A549 treated with ZK216348 at 1 μM for 4 hours (cell line): ENCODE results near the gene MPP1. TPM values are rescaled to one million over a fixed set of nuclear protein-coding genes. Genes with fewer than 3 reads are reported as not detected.

Experiments
- total RNA-seq: library from RNA; stranded (reverse); fragments of 200-300 nt; extraction: Qiagen RNA extraction; gene quantifications from 5 replicates; pipeline ENCODE4 v1.2.3, GENCODE V29; 2022; ENCODE audit warnings: low read depth

MPP1 gene
- 17.2 to 18.6 TPM (median 17.3 TPM) in 5 replicates for total RNA-seq

DNA sequence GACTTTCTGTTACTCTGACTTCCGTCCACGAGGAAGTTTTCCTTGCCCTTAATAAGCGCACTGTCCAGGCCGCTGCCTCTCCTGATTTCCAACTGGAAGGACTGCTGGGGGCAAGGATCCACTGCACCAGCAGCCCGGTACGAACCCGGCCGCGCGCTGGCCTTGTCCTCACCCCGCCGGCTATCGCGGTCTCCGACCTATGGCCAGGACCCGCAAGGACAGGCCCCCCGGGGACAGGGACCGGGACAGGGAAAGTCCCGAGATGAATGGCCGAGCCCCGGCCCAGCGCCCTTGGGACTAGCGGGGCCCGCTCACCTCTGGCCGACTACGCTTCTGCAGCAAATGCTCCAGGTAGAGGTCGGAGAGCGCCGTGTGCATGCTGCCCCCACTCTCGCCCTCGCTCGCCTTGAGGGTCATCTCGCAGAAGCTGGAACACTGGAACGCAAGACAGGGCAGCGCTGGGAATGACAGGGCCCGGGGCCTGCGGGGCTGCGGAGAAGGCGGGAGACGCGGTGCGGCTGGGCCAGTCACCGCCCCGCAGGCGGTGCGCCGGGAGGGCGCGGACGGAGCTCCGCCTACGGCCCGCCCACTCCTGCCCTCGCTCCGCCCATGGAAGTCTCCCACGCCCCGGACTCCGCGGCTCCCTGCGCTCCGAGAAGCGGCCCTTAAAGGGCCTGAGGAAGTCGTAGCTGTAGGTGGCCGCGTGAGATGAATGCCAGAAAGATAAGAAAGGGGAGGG lies at the start of gene MPP1:
Gene MPP1, minus strand, starts transcription at position 529 of the 739 bp plus-strand sequence. Its CDS starts 112 bp downstream, at position 417.

DNA sequence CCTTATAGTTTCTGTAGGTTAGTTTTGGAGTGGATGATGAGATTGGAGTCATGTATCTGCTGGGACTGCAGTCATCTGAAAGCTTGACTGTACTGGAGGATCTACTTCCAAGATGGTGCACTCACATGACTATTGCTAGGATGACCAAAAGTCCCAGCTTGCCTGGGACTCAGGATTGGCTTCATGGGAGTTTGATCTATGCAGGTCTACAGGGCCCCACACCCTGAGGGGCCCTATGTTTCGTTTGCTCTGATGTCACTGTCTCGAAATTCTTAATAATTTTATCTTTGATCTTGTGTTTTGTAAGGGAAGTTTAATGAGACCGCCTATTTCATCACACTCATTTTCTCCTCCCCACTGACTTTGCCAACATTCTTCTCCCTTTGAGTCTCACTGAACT lies 29.3 kb upstream of the MPP1 start, which contains the start of gene SMIM9:
Gene SMIM9, minus strand, starts transcription at position 101 of the 400 bp plus-strand sequence. CDS start 3,806 bp downstream, outside the sequence.

DNA sequence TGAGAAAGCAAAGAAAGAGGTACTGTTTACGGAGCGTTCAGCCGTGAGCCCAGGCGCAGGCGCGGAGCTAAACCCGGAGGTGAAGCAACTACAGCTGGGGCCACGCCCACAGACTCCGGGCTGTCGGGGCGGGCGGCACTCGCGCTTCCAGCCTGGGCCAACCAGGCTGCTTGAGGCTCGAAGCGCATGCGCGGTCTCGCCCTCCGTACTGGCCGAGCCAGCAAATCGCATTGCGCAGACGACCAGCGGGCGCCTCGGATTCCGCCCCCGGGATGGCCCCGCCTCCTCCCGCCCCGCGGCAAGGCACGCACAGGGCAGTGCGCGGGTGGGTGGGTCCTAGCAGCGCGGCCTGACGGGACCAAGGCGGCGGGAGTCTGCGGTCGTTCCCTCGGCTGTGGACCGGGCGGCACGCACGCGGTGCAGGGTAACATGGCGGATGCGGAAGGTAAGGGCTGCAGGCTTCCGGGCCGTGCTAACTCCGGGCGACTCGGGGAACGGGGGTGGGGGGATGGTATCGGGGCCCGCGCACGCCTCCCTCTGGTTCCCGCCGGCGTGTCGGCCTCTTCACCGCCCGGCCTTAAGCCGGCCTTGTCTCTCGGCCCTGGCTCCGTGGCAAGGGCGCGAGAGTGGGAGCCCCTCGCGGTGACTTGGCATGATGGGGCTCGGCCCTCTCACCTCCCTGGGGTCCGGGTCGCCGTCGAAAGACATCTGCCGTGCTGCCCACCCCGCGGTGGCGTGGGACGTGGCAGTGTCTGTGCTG lies 42.6 kb downstream of the MPP1 start, which contains the start of gene DKC1:
Gene DKC1, plus strand, starts transcription at position 328 of the 760 bp plus-strand sequence. Its CDS starts 102 bp downstream, at position 430.

DNA sequence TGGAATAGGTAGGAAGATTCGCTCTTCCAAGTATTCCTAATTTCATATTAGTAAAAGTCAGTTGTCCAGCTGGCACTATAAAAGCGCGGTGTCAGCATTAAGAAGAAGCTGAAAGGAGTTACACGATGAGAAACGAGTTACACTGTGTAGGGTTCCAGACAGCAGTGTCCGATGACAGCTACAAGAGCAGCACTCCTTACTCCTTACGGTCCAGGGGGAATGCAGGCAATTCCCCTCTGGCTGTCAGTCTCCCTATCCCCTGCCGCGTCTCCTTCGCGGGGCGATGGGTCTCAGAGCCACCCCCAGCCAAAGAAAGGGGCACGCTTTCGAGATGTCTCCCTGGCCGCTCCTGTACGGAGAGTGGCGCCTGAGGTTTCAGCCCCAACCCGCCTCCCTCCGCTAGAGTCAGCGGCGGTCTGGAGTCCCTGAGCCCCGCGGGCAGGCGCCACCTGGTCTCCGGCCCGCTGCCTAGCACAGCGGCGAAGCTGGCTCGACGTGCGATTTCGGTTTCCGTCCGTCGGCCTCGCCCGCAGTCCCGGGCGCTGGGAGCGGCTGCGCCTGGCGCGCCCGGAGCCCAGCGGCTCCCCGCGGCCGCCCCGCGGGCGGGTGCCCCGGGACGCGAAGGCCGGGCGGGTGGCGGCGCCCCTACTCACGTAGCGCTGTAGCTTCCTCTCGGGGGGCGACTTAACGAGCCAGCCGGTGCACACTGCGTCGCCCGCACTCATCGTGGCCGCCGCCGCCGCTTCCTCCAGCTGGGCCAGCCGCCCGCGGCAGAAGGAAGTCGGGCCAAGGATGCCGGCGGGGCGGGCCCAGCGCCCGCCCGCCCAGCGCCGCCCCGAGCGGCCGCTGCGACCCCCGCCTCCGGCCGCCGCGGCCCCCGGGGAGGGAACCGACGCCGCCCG lies 54.7 kb downstream of the MPP1 start, which contains the start of gene GAB3:
Gene GAB3, minus strand, starts transcription at position 777 of the 902 bp plus-strand sequence. Its CDS starts 52 bp downstream, at position 725.

Other genes with a start within 250 kb of the MPP1 start
- gene CTAG1A, start 220.4 kb downstream of the MPP1 start, total RNA-seq, result not detected in 5 replicates
- not detected in 5 replicates for gene CTAG1B, start 186.2 kb downstream of the MPP1 start, total RNA-seq
- not detected in 5 replicates for gene CTAG2, start 151.9 kb downstream of the MPP1 start, total RNA-seq
- gene GAB3, start 54.4 kb downstream of the MPP1 start, total RNA-seq, result 0.21 to 1.9 TPM (median 0.70 TPM) in 5 replicates
- gene DKC1, start 42.6 kb downstream of the MPP1 start, total RNA-seq, result 153 to 244 TPM (median 171 TPM) in 5 replicates
- gene SMIM9, start 29.2 kb upstream of the MPP1 start, total RNA-seq, result not detected in 5 replicates
- 57.8 to 118 TPM (median 103 TPM) in 5 replicates for gene F8A1, start 80.9 kb upstream of the MPP1 start, total RNA-seq
- 3.7 to 4.5 TPM (median 4.3 TPM) in 5 replicates for gene F8, start 217.2 kb upstream of the MPP1 start, total RNA-seq
- gene FUNDC2, start 221.4 kb upstream of the MPP1 start, total RNA-seq, result 100 to 133 TPM (median 116 TPM) in 5 replicates